Measurements from ENCODE around the gene TRAF3IP3.

TRAF3IP3 gene

GRCh38 chr1:209800984-209801834, 45.4 kb downstream of the TRAF3IP3 start:
- no peak for DNase-seq (ENCODE audit: low read depth)

GRCh38 chr1:209802117-209802779, 46.4 kb downstream of the TRAF3IP3 start:
- no peak for DNase-seq (ENCODE audit: low read depth)

- DNase-seq (ENCODE audit: low read depth) = no peak
Observed at GRCh38 chr1:209802780-209803152, 46.9 kb downstream of the TRAF3IP3 start.

- DNase-seq (ENCODE audit: low read depth) = no peak
Observed at GRCh38 chr1:209803568-209803967, 47.7 kb downstream of the TRAF3IP3 start.

GRCh38 chr1:209805341-209805781, 49.5 kb downstream of the TRAF3IP3 start:
- no peak for DNase-seq (ENCODE audit: low read depth)

- no peak for DNase-seq (ENCODE audit: low read depth)
Observed at GRCh38 chr1:209805875-209806760, 50.3 kb downstream of the TRAF3IP3 start, which contains the start of gene IRF6. TSS of gene IRF6 (minus strand) at chr1:209806142. CDS start at chr1:209801413, 4,729 bp downstream.

- DNase-seq (ENCODE audit: low read depth) = no peak
Observed at GRCh38 chr1:209807509-209807908, 51.7 kb downstream of the TRAF3IP3 start.

- peak; percentile 92 for DNase-seq (ENCODE audit: low read depth)
Observed at GRCh38 chr1:209808059-209808581, 52.3 kb downstream of the TRAF3IP3 start.

GRCh38 chr1:209809611-209810010, 53.8 kb downstream of the TRAF3IP3 start:
- no peak for DNase-seq (ENCODE audit: low read depth)

GRCh38 chr1:209810783-209811182, 54.9 kb downstream of the TRAF3IP3 start:
- no peak for DNase-seq (ENCODE audit: low read depth)

- DNase-seq (ENCODE audit: low read depth) = no peak
Observed at GRCh38 chr1:209813902-209814301, 58.0 kb downstream of the TRAF3IP3 start.

- no peak for DNase-seq (ENCODE audit: low read depth)
Observed at GRCh38 chr1:209815490-209815889, 59.6 kb downstream of the TRAF3IP3 start.

GRCh38 chr1:209815931-209816341, 60.1 kb downstream of the TRAF3IP3 start:
- no peak for DNase-seq (ENCODE audit: low read depth)

- DNase-seq (ENCODE audit: low read depth) = no peak
Observed at GRCh38 chr1:209816923-209817322, 61.1 kb downstream of the TRAF3IP3 start.

- DNase-seq (ENCODE audit: low read depth) = no peak
Observed at GRCh38 chr1:209817691-209818090, 61.8 kb downstream of the TRAF3IP3 start.

GRCh38 chr1:209819058-209819457, 63.2 kb downstream of the TRAF3IP3 start:
- DNase-seq (ENCODE audit: low read depth) = no peak

GRCh38 chr1:209820986-209821385, 65.1 kb downstream of the TRAF3IP3 start:
- DNase-seq (ENCODE audit: low read depth) = no peak

GRCh38 chr1:209822706-209823105, 66.9 kb downstream of the TRAF3IP3 start:
- DNase-seq (ENCODE audit: low read depth) = no peak

- DNase-seq (ENCODE audit: low read depth) = no peak
Observed at GRCh38 chr1:209823143-209824041, 67.5 kb downstream of the TRAF3IP3 start.

GRCh38 chr1:209825591-209826434, 70.0 kb downstream of the TRAF3IP3 start:
- no peak for DNase-seq (ENCODE audit: low read depth)

All from GM04503 (cell line).